WTC11 (cell line): ENCODE measurements around the gene ZNF438.

Experiments
- E2F1 ChIP-seq: sonication (generic); formaldehyde crosslinking; IDR thresholded peaks from 2 replicates; pipeline ENCODE4 v1.8.0; 2022; ENCODE audit warnings: mild to moderate bottlenecking, missing genetic modification reagents
- ELF4 ChIP-seq: sonication (generic); formaldehyde crosslinking; IDR thresholded peaks from 2 replicates; pipeline ENCODE4 v1.8.1; 2022; ENCODE audit warnings: low read depth, mild to moderate bottlenecking, moderate library complexity, missing genetic modification reagents
- FOXP1 ChIP-seq: sonication (generic); formaldehyde crosslinking; IDR thresholded peaks from 2 replicates; pipeline ENCODE4 v1.8.0; 2022; ENCODE audit warnings: missing genetic modification reagents, mild to moderate bottlenecking, moderate library complexity, borderline replicate concordance
- MAX ChIP-seq: sonication (generic); formaldehyde crosslinking; IDR thresholded peaks from 2 replicates; pipeline ENCODE4 v1.8.0; 2022; ENCODE audit warnings: mild to moderate bottlenecking, missing genetic modification reagents
- MXD4 ChIP-seq: fragments of 250-450 bp; sonication (Bioruptor Pico); IDR thresholded peaks from 2 replicates; pipeline ENCODE4 v1.8.0; 2021; ENCODE audit warnings: mild to moderate bottlenecking, moderate library complexity, borderline replicate concordance
- NFYB ChIP-seq: sonication (generic); formaldehyde crosslinking; conservative IDR thresholded peaks from 2 replicates; pipeline ENCODE4 v1.8.0; 2022; ENCODE audit warnings: low read depth, missing genetic modification reagents
- SMAD3 ChIP-seq: sonication (generic); formaldehyde crosslinking; IDR thresholded peaks from 2 replicates; pipeline ENCODE4 v1.8.0; 2022; ENCODE audit warnings: missing genetic modification reagents, mild to moderate bottlenecking, borderline replicate concordance
- TP53 ChIP-seq: sonication (generic); formaldehyde crosslinking; IDR thresholded peaks from 2 replicates; pipeline ENCODE4 v1.8.1; 2023; ENCODE audit warnings: mild to moderate bottlenecking, missing genetic modification reagents
- ZNF121 ChIP-seq: sonication (generic); formaldehyde crosslinking; IDR thresholded peaks from 2 replicates; pipeline ENCODE4 v1.8.0; 2023; ENCODE audit warnings: missing genetic modification reagents
- TF ChIP-seq, protein P1 (sequence below): fragments of 200-600 bp; IDR thresholded peaks from 2 replicates; pipeline ENCODE4 v1.8.0; 2022; ENCODE audit warnings: antibody characterized with exemption
- TF ChIP-seq, protein P2 (sequence below): sonication (generic); formaldehyde crosslinking; conservative IDR thresholded peaks from 2 replicates; pipeline ENCODE4 v1.8.1; 2023; ENCODE audit warnings: mild to moderate bottlenecking, low read depth, missing genetic modification reagents, moderate library complexity

DNA sequence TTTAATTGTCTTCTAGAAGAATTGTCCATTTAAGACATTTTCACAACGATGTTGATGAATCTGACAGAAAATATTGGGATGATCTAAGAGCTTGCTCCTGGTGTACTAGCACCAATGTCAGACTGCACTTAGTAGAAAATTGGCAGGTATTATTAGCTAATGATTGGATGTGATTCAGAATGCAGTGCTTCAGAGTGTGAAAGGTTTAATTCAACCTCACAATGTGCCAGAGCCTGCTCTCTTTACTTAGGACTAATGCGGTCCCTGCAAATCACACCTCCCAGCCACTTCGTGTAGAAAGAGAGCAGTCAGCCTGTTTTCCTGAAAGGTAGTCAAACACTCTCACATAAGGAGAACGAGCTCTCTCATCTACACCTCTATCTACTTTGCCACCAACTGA, 197.5 kb downstream of the ZNF438 start:
- TF ChIP-seq, protein P1, sequence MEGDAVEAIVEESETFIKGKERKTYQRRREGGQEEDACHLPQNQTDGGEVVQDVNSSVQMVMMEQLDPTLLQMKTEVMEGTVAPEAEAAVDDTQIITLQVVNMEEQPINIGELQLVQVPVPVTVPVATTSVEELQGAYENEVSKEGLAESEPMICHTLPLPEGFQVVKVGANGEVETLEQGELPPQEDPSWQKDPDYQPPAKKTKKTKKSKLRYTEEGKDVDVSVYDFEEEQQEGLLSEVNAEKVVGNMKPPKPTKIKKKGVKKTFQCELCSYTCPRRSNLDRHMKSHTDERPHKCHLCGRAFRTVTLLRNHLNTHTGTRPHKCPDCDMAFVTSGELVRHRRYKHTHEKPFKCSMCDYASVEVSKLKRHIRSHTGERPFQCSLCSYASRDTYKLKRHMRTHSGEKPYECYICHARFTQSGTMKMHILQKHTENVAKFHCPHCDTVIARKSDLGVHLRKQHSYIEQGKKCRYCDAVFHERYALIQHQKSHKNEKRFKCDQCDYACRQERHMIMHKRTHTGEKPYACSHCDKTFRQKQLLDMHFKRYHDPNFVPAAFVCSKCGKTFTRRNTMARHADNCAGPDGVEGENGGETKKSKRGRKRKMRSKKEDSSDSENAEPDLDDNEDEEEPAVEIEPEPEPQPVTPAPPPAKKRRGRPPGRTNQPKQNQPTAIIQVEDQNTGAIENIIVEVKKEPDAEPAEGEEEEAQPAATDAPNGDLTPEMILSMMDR = no peak
- TF ChIP-seq SMAD3 (CRISPR knock-in tag) (no peak), ZNF121 (no peak), E2F1 (no peak), MXD4 (CRISPR knock-in tag) (no peak), MAX (CRISPR knock-in tag) (no peak), TP53 (CRISPR knock-in tag) (no peak), FOXP1 (CRISPR knock-in tag) (no peak), ELF4 (CRISPR knock-in tag) (no peak), NFYB (CRISPR knock-in tag) (no peak)
- TF ChIP-seq, protein P2, sequence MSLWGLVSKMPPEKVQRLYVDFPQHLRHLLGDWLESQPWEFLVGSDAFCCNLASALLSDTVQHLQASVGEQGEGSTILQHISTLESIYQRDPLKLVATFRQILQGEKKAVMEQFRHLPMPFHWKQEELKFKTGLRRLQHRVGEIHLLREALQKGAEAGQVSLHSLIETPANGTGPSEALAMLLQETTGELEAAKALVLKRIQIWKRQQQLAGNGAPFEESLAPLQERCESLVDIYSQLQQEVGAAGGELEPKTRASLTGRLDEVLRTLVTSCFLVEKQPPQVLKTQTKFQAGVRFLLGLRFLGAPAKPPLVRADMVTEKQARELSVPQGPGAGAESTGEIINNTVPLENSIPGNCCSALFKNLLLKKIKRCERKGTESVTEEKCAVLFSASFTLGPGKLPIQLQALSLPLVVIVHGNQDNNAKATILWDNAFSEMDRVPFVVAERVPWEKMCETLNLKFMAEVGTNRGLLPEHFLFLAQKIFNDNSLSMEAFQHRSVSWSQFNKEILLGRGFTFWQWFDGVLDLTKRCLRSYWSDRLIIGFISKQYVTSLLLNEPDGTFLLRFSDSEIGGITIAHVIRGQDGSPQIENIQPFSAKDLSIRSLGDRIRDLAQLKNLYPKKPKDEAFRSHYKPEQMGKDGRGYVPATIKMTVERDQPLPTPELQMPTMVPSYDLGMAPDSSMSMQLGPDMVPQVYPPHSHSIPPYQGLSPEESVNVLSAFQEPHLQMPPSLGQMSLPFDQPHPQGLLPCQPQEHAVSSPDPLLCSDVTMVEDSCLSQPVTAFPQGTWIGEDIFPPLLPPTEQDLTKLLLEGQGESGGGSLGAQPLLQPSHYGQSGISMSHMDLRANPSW (CRISPR knock-in tag) = no peak
